MM.1S (cell line): ENCODE data around the gene PRKCB.

Experiments
- EZH2phosphoT487 ChIP-seq: fragments of 300-600 bp; sonication (generic); IDR thresholded peaks from 2 replicates; pipeline ENCODE4 v1.6.1; 2018; ENCODE audit warnings: antibody characterized with exemption, low read length
- TF ChIP-seq, protein P1 (sequence below): fragments of 300-600 bp; sonication (generic); IDR thresholded peaks from 2 replicates; pipeline ENCODE4 v1.5.1; 2016; ENCODE audit warnings: antibody characterized with exemption, low read length, mixed read lengths

DNA sequence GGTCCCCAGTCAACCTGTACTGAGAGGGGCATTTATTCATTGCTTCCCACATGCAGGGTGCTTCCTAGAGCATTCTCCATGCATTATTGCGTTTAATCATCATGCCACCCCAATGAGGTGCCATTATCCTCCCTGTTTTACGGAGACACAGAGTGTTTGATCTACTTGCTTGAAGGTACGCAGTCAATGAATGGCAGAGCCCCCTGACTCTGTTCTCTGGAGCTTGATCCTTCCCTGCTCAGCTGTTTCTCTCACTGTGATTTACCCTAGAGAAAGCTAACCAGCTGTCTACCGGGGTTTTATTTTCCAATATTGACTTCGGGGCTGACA is 117.2 kb downstream of the PRKCB start:
- TF ChIP-seq, protein P1, sequence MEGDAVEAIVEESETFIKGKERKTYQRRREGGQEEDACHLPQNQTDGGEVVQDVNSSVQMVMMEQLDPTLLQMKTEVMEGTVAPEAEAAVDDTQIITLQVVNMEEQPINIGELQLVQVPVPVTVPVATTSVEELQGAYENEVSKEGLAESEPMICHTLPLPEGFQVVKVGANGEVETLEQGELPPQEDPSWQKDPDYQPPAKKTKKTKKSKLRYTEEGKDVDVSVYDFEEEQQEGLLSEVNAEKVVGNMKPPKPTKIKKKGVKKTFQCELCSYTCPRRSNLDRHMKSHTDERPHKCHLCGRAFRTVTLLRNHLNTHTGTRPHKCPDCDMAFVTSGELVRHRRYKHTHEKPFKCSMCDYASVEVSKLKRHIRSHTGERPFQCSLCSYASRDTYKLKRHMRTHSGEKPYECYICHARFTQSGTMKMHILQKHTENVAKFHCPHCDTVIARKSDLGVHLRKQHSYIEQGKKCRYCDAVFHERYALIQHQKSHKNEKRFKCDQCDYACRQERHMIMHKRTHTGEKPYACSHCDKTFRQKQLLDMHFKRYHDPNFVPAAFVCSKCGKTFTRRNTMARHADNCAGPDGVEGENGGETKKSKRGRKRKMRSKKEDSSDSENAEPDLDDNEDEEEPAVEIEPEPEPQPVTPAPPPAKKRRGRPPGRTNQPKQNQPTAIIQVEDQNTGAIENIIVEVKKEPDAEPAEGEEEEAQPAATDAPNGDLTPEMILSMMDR, result no peak
- TF ChIP-seq EZH2phosphoT487, result no peak
